HepG2 (cell line): Measurements from ENCODE around the gene SPAG7.

Experiments used
- ETV6 ChIP-seq: sonication (generic); formaldehyde crosslinking; conservative IDR thresholded peaks from 2 replicates; pipeline ENCODE4 v1.4.0; 2020; ENCODE audit warnings: missing genetic modification reagents
- KAT7 ChIP-seq: IDR thresholded peaks from 2 replicates; pipeline ENCODE4 v1.6.1; 2018; ENCODE audit warnings: borderline replicate concordance, missing compliant biosample characterization
- TEAD2 ChIP-seq: sonication (generic); formaldehyde crosslinking; IDR thresholded peaks from 2 replicates; pipeline ENCODE4 v1.9.0; 2021; ENCODE audit warnings: missing genetic modification reagents
- USF2 ChIP-seq, 2 experiments: sonication (generic) in 1 of 2; formaldehyde crosslinking in 1 of 2; IDR thresholded peaks; 2 replicates each; pipeline versions ENCODE4 v1.5.1 to v1.6.1; 2011 to 2020; ENCODE audit warnings: borderline replicate concordance in 1 of 2, low read depth in 1 of 2, low read length in 1 of 2, mild to moderate bottlenecking in 1 of 2, missing genetic modification reagents in 1 of 2, moderate library complexity in 1 of 2
- ZFX ChIP-seq: sonication (generic); formaldehyde crosslinking; IDR thresholded peaks from 2 replicates; pipeline ENCODE4 v1.4.0; 2020; ENCODE audit warnings: mild to moderate bottlenecking, low read depth, missing genetic modification reagents, moderate library complexity

GRCh38 chr17:4939796-4940554, 27.6 kb downstream of the SPAG7 start, which contains the start of the genes RNF167 and SLC25A11:
- TF ChIP-seq USF2 (IDR thresholded peaks at IDR 0.05; ENCODE audit: low read depth, low read length), result no peak
- no peak for TF ChIP-seq USF2 (CRISPR knock-in tag; IDR thresholded peaks at IDR 0.05; ENCODE audit: borderline replicate concordance)
- no peak for TF ChIP-seq KAT7
- TF ChIP-seq ZFX (CRISPR knock-in tag), result peak; percentile 90
- no peak for TF ChIP-seq ETV6
- no peak for TF ChIP-seq TEAD2
